Measurements from ENCODE around the gene TMEM266.

- TF ChIP-seq EZH2 (IDR thresholded peaks at IDR 0.05; ENCODE audit: borderline replicate concordance) (no peak), CTCF (IDR thresholded peaks at IDR 0.05; ENCODE audit: poor library complexity) (no peak), EZH2phosphoT487 (IDR thresholded peaks at IDR 0.05; ENCODE audit: low read depth, severe bottlenecking, unreplicated experiment) (no peak)
Observed at GRCh38 chr15:76195506-76196268, 135.9 kb downstream of the TMEM266 start.

All from hepatocyte (in vitro differentiated cells).